Measurements from ENCODE around the gene ELOB.

ELOB gene

DNA sequence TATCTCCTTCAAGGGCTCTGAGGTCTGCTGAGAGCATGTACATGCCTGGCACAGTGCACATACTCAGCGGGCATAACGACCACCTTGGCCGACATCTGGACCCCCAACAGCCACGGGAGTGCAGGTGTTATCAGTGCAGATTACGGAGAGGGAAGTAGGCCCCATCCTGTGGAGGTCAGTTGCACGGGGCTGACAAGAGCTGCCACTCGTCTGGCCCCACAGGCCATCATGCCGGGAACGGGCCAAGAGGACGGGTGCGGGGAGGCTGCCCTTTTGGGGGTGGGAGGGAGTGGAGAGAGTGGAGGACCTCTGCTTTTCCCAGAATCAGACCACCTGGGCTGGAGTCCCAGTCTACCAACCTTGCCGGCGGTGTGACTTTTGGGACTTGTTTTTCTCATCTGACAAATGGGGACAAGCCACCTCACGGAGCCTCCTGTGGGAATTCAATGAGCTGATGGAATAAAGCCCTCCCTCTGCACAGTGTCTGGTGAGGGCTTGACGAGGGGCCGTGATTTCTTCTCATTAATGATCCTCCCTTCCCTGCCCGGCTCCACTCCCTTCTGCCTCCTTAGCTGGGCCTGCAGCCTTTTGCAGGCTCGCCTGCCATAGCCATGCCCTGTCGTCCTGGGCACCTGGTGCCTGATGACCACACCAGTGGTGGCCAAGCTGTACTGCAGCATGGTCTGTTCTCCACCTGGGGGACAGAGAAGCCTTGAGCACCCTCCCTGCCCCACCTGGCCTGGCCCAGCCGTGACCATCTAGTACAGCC, 5.7 kb upstream of the ELOB start:
- no peak for DNase-seq (ENCODE audit: low spot score)

DNA sequence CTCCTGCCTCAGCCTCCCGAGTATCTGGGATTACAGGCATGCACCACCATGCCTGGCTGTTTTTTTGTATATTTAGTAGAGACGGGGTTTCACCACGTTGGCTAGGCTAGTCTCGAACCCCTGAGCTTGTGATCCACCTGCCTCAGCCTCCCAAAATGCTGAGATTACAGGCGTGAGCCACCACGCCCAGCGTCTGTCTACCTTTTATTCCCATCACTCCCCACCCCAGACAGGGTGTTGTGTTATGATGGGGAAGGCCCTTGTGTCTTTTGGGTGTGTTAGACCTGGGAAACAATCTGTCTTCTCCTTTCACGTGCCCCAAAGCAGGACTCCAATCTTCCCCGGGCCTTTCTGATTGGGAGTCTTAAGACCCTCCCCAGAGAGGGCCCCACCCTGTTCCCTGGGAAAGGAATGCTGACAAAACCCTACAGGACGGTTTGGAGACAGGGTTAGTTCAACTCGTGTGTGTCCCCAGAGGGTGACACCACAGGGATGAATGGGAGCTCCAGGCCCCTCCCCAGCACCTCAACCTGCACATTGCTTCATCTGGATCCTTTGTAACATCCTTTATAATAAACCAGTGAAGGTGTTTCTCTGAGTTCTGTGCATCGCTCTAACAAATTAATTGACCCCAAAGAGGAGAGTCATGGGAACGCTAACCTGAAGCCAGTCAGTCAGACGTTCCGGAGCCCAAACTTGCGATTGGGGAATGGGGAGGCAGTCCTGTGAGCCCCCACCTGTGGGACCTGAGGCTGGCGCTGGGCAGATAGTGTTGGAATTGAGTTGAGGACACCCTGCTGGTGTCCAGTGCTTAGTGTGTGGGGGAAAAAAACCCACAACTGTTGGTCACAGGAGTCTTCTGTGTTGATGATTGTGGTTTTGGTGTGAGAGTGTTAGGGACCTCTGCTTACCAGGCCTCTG, 3.2 kb upstream of the ELOB start:
- no peak for DNase-seq (ENCODE audit: low spot score)

DNA sequence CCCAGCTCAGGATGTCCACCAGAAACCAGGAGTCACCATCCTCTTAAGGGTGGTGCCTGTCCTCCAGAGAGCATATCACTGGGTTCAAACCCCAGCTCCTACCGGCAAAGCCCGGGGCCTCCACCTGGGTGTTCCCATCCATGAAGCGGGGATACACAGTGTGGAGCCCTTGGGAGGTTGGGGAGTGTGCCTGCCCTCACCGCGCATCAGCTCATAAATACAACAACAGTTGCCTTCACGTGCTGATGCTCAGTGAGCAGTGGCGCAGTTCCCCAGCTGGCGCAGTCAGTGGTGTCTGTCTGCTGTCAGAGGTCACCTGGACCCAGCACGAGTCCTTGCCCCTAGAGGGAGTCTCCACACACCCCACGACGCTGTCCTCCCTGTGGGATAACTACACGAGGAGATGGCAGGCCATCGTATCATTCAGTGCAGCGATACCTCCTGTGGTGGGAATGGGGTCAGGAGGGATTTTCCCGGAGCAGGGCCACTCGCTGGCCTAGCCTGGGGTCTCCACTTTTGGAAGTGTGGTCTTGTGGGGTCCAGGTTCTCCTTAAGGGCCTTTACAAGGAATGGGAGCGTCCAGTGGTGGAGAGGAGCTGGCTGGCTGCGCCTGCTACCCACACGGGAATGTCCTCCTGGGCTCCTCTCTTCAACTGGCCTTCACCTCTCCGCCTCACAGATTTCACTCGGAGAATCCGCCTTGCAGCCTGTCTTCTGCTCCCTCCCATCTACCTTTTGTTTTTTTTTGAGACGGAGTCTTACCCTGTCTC, 2.3 kb upstream of the ELOB start:
- DNase-seq (ENCODE audit: low spot score) = no peak

DNA sequence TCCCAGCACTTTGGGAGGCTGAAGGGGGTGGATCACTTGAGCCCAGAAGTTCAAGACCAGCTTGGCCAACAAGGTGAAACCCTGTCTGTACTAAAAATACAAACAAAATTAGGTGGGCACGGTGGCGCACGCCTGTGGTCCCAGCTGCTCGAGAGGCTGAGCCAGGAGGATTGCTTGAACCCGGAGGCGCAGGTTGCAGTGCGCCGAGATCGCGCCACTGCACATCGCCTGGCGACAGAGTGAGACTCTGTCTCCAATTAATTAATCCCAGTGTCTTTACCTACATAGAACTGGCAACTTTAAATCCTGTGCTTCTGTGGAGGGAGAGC, 1.5 kb upstream of the ELOB start:
- DNase-seq (ENCODE audit: low spot score) = no peak

DNA sequence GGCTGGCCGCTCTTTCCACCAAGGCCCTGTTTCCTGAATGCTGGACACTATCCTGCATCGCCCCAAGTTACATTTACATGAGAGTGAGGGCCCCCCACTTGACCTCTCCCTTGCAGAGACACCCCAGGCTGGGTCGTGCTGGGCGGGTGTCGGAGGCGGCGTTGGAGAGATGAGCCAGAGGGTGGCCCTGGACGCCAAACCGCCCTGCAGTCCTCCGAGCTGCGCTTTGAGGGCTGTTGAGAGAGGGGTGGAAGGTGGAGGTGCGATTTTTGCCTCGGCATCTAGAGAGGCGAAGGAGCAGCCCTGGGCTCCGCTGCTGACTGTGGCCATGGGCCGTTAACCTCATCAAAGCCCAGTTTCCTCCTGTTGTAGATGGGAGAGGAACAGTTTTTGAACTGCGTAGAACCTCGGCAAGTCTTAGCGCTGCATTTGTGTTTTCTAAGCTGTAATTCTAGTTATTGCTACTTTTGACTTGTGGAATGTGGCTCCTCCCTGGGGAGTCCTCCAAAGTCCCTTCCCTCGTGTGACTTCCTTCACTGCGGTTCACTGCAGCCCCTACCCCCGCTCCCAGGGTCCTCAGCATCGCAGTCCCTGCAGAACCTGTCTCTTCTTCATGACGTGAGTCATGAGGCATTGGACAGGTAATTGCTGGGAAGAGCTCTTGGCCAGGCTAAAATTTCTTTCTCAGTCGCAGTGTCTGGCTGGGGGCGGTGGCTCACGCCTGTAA, 986 bp upstream of the ELOB start:
- peak; percentile 41 for DNase-seq (ENCODE audit: low spot score)

DNA sequence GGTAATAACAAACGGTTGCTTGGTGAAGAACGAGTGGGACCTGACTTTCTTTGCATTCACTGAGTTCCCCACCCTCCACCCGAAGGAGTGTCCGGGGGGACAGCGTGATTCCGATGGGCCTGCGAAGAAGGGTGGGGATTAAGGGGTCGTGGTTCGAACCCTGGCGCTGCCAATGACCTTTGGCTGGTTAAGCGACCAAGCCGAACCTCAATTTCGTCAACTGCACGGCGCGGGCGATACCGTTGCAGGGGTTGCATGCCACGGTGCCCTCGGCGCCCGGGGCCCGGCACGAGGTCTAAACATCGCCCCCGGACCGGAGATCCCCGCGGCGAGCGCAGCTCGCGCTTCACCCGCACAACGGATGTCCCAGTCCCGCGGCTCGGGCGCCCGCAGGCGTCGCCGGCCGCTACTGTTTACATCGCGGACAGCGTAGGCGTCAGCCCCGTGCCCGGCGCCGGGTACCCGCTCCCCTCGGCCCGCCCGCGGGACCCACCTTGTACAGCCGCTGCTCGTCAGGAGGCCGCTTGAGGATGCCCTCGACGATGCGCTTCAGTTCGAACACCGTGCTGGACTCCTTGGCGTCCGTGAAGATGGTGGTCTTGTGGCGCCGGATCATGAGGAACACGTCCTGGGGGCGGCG, 460 bp downstream of the ELOB start:
- peak; percentile 43 for DNase-seq (ENCODE audit: low spot score)

DNA sequence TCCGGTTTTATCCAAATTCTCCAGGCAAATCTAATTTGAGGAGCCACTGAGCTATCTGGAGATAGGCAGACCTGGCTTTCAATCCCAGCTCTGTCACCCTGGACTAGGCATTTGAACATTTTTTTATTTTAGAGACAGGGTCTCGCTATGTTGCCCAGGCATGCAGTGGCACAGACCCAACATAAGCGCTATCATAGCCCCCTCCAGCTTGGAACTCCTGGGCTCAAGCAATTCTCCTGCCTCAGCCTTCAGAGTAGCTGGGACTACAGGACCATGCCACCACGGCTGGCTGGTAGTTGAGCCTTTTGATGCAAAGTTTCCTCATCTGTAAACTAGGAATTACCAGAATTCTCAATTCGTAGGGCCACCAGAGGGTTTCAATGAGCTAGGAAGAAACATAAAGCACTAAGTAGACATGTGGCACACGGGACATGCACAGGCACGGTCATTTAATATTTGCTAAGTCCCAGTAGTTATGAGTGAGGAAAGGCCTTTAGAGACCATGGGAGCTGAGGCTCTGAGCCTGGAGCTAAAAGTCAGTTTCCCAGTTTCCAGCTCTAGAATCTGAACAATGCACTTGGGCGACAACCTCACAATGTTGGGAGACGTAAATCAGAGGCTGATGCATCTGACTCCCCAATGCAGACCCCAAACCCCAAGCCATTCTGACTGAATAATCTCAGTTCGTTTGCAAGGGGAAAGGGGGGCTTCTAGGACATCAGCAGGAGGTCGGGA, 1.1 kb downstream of the ELOB start:
- DNase-seq (ENCODE audit: low spot score) = no peak

DNA sequence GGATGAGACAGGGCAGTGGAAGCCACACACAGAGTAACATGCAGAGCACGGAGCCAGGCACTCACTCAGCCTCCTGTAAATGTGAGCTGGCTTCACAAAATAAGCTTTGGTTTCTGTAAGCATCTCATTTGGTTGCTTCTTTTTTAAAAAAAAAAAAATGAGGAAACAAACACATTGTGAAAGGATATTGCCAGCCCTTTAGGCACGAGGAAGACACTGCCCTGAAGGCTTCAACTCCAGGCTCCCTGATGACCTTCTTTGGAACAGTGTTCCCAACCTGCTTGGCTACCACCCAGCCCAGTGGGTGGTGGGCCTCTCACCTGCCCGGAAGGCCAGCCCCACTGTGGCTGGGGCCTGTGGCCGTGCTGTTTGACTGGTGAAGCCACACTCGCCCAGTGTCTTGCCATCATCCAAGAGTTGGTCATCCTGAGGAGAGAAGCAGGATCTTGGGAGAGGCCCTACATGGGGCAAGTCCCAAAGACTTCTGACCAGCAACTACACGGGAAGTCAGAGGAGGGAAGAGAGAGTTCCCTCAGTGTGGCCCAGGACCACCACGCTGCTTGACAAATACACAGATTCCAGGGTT, 1.9 kb downstream of the ELOB start:
- DNase-seq (ENCODE audit: low spot score) = no peak

DNA sequence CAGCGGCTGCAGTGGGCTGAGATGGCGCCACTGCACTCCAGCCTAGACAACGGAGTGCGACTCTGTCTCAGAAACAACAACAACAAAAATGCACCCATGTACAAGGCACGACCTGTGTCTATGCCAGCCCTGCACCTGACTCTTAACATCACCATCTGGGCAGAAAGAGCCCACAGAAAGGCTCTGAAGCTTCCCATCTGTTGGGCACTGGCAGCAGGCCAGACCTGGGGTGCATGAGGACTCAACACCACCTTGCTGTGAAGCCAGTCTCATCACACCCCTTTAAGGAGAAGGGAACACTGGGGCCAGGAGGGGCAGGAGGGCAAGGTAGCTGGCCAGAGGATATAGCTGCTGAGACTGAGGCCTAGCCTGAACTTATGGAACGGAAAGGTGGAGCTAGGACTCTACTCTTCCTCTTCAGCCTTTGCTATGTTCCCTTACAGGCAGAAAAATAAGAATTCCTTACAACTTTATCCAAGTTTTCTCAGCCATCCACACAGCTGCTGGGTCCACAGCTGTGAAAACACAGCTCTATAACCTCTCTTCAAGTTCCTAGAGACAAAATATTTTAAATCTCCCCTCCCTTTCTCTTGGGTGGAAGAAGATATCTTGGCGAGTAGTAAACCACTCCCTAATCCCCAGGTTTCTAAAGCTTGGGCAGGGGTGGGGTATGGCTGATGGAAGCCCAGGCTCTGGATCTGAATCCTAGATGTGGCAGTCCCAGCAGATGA, 2.8 kb downstream of the ELOB start:
- no peak for DNase-seq (ENCODE audit: low spot score)

DNA sequence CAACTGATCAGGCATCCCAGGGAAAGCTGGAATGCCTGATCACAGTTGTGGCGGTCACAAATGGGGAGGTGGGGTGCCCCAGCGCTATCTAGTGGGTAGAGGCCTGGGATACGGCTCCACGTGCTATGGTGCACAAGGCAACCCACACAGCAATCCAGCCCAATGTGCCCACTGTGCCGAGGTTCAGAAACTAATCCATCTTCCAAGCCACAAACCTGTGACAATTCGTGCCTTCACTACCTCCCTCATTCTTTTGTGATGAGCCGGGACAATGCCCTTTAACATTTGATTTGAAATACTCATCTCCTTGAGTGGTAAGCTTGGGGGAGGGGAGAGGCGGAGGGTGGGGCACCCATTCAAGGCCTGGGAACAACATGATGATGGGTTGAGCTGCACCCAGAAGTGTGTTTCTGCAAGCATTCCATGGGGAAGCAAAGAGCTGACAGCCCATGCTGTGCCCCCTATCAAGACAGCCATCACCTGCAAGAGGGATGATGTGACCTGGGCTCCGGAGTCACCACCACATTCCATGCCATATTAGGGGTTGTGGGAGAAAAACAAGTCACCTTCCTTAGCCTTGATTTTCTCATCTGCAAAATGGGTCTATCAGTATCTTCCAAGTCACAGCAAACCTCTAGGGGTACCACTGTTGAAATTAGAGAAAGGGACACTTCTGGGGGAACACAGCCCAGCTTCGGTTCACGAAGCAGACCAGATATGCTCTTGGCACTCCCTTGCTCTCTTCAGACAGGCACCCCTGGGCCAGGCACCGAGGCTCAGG, 3.7 kb downstream of the ELOB start:
- no peak for DNase-seq (ENCODE audit: low spot score)

DNA sequence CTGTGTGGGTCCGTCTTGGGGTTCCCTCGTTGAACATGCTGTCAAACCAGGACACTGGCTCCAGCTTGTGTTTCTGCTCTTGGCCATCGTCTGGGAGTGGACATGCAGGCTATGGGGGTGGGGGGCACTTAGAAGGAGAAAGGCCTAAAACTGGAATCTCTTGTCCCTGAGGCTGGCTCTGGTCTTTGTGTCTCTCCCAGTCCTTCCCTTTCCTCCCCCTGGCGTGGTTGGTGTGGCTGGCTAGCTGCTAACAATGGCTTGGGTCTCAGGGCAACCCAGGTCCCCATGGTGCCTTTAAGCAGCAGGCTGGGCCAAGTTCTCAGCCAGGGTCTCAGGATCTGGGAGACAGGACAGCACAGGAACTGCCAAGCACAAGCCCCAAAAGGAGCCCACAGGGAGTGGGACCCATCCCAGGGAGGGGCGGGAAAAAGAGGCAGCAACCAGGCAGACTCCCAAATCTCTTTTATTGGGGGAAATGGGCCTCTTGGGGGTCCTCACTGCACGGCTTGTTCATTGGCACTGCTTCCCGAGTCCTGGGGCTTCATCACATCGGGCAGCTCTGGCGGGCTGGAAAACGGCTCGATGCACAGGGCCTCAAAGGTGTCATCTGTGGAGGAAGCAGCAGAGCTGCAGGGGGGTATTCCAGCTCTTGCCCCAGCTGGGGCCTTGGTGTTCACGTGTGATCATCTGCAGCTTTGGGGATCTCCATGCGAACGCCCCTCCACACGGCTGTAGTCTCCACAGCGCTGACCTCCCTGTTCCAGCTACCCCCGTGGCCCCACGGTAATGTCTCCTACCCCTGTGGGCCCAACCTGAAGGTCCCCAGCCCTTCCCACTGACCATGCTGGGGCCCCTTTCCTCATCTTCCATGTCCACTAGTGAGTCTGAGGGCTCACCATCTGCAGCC, 5.3 kb downstream of the ELOB start:
- DNase-seq (ENCODE audit: low spot score) = no peak

DNA sequence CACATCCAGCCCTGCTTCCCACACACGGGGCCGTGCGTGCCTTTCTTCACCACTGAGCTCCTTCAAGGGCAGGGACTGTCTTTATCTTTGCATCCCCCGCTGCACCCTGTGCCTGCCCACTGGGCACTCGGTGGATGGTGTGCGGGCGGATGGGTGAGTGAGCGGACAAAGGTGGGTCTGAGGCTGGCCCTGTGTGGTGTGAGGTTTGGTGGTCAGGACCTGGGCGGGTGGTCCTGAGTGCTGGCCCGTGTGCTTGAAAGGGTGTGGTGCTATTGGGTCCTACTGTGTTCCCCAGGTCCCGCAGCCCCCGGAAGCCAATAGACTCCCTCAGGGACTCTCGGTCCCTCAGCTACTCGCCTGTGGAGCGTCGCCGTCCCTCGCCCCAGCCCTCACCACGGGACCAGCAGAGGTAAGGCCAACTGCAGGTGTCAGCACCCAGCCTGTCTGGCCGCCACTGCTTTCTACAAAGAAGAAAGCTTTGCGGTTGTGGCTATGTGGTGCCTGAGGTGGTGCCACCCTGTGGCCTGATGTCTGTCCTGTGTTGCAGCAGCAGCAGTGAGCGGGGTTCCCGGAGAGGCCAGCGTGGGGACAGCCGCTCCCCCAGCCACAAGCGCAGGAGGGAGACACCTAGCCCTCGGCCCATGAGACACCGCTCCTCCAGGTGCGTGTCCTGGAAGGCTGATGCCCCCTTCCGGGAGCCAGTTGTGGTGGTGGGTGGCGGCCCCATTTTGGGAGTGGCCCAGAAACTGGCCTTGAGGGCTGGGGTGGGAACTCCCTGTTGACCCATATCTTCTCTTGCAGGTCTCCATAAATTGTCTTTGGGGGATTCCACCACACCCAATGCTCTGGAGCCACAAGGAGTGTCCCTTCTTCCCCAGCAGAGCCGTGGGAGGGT, 6.8 kb downstream of the ELOB start:
- no peak for DNase-seq (ENCODE audit: low spot score)

DNA sequence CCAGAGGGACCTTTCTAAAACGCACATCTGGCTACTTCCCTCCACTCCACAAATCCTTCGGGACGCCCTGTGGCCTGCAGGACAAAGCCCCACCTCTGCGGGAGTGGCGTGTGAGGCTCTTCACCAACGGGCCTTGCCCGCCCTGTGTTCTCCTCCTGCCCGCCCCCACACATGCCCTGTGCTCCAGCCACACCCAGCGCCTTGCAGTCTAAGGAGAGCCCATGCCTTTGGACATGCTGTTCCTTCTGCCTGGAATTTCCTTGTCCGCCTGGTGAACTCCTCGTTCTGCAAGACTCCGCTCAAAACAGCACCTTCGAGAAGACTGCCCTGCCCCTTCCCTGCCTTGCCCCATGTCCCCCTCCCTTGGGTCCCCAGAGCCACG, 7.4 kb downstream of the ELOB start:
- peak; percentile 37 for DNase-seq (ENCODE audit: low spot score)

DNA sequence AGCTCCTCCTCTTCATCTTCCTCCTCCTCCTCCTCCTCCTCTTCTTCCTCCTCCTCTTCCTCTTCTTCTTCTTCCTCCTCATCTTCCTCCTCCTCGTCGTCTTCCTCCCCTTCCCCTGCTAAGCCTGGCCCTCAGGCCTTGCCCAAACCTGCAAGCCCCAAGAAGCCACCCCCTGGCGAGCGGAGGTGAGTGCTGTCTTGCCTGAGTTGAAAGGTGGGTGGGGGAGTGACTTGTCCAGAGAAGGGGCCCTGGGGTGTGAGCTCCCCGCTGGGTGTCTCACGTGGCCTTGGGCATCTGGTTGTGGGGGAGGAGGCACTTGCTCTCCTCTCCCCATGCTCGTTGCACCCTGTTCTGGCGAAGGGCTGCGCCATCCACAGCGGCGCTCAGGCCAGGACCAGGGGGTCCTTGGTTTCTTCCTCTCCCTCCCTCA, 8.0 kb downstream of the ELOB start:
- no peak for DNase-seq (ENCODE audit: low spot score)

DNA sequence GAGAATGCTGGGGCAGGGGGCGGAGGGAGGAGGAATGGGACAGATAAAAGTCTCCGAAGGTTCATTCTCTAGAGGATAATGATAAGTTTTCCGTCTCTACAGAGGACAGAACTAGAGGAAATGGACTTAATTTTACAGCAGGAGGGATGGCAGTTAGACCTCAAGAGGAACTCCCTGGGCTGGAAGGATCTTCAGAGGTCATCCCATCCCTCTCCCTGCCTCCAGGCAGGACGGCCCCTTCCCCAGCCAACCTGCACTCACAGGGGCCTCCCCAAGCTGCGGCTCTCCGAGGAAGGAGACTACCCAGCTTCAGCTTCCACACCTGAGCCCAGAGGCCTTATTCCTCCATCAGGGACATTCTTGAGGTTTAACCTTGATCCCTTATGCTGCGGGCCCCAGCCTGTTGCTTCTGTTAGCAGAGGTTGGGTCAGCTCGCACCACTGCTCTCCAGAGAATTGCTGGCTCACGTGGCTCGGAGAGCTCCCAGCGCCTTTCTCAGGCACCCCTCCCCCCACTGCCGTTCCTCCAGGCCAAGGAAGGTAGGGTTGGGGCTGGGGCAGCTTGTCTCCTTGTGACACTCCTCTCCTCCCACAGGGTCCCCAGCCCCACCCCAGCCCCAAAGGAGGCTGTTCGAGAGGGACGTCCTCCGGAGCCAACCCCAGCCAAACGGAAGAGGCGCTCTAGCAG, 8.5 kb downstream of the ELOB start:
- DNase-seq (ENCODE audit: low spot score) = no peak

DNA sequence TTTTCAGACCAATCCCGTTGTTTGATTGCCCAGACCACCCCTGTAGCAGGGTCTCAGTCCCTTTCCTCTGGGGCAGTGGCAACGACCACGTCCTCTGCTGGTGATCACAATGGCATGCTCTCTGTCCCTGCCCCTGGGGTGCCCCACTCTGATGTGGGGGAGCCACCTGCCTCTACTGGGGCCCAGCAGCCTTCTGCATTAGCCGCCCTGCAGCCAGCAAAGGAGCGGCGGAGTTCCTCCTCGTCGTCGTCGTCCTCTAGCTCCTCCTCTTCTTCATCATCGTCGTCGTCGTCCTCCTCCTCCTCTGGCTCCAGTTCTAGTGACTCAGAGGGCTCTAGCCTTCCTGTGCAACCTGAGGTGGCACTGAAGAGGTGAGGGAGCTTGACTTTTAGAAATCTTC, 9.2 kb downstream of the ELOB start:
- no peak for DNase-seq (ENCODE audit: low spot score)

Measured in AG20443 (cell line).